ENCODE data around the gene ADGRG3.

DNA sequence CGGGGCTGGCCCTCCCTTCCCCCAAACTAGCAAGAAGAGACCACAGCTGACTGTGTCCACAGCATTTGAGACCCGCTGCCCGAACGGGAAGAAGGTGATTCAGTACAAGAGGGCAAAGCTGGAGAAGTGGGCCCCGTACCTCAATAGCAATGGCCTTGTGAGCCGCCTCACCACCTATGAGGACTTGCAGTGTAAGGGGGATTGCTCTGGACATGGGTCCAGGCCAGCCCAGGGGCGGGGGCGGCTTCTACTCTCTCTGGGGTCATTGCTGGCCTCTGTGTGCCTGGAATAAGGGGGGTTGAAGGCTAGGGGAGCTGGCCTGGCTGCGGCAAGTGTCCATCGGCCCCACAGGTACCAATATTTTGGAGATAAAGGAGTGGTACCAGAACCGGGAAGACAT lies 54.5 kb downstream of the ADGRG3 start:
- TF ChIP-seq, protein P1, sequence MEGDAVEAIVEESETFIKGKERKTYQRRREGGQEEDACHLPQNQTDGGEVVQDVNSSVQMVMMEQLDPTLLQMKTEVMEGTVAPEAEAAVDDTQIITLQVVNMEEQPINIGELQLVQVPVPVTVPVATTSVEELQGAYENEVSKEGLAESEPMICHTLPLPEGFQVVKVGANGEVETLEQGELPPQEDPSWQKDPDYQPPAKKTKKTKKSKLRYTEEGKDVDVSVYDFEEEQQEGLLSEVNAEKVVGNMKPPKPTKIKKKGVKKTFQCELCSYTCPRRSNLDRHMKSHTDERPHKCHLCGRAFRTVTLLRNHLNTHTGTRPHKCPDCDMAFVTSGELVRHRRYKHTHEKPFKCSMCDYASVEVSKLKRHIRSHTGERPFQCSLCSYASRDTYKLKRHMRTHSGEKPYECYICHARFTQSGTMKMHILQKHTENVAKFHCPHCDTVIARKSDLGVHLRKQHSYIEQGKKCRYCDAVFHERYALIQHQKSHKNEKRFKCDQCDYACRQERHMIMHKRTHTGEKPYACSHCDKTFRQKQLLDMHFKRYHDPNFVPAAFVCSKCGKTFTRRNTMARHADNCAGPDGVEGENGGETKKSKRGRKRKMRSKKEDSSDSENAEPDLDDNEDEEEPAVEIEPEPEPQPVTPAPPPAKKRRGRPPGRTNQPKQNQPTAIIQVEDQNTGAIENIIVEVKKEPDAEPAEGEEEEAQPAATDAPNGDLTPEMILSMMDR (IDR thresholded peaks at IDR 0.05), result no peak
- TF ChIP-seq POLR2A (IDR thresholded peaks at IDR 0.05) (no peak), POLR2AphosphoS5 (IDR thresholded peaks at IDR 0.05) (no peak), EP300 (IDR thresholded peaks at IDR 0.05) (no peak)

Measured in suprapubic skin (tissue), 4 donors.